Stimulated activated naive CD8-positive, alpha-beta T cell treated with anti-CD3 and anti-CD28 coated beads, Interleukin-15, Interleukin-2, amounts not matched to agents 100 U/mL and 50 U/mL, for 24 hours (primary cell): ENCODE data around the gene ZFP64.
"Not testable (repeated sequence)": the region's sequence is repeated elsewhere in the genome, so short reads cannot be mapped to it uniquely, and the experiment has no call there.

Source experiments
- ATAC-seq: fragments of 150-1000 bp; cut with Tn5 transposase; one replicate; pipeline ENCODE4 v1.10.0; 2021
- DNase-seq: peaks from one replicate; pipeline ENCODE4 v3.0.0; 2021

The ZFP64 gene

GRCh38 chr20:52154575-52154974 lies 37.0 kb downstream of the ZFP64 start:
- DNase-seq (no peak), ATAC-seq (no peak)

GRCh38 chr20:52153896-52154295 lies 37.7 kb downstream of the ZFP64 start:
- no peak for ATAC-seq
- DNase-seq = no peak

DNA sequence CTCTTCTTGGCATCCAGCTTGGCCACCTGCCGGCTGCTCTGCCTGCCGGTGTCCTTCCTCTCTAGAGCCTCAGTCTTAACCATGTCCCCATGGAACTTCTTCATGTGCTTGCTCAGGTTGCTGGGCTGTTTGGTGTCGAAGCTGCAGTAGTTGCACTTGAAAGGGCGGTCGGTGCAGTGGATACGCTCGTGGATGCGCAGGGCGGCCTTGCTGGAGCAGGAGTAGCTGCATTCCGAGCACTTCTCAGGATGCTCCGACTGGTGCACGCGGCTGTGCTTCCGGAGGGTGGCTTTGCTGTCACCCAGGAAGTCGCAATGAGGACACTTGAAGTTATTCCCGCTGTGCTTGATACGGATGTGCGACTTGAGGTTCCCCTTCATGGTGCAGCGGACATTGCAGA lies 38.7 kb downstream of the ZFP64 start:
- DNase-seq = no peak
- ATAC-seq = no peak

DNA sequence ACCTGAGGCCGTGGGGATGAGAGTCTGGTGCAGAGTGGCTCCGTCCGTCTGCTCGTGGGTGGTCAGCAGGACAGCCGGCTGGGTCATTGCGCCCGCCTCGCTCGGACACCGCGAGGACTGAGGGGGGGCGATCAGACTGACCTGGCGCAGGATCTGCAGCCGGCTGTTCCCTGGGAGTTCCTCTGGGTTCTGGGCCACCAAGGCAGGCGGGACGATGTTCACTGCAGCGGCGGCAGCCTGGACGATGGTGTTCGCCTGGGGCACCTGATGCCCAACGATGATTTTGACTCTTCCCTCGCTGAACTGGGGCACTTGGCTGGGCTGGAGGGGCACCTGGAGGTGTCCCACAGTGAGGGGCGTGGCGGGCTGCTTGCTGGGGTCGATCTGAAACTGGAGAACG lies 39.2 kb downstream of the ZFP64 start:
- ATAC-seq = no peak
- DNase-seq = no peak

DNA sequence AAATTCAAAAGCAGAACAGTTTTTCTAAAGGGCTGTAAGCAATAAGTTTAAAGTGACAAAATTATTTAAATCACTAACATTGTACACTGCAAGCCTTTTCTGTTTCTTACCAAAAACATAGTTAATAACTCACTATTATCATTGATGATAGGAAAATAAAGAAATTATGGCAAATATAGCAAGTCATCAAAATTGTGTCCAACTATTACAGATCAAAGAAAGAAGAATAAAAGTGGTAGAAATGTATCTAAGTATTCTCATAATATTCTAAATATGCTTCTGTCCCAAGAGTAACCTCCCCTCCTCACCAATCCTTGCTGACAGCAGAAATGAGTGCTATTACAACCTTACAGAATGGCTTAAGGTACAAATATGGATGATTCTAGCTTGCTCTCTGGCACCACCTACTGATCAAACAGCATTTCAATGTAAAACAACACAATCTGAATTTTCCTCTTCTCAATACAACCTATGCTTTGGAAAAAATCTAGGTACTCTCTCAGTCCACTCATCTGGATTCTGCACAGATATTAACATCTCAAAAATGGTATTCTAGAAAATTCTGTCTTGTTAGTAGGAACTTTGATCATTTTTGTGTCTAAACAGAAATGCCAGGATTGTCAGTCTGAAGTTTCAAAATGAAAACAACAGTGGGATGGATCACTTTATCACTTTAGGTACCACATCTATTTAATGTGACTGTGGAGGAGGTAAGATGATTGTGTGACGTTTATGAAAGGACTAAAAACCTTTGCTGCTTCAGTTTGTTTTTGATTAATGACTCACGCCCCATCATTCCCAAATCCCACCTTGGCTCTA lies 40.9 kb downstream of the ZFP64 start:
- ATAC-seq = no peak
- peak; percentile 21 for DNase-seq

DNA sequence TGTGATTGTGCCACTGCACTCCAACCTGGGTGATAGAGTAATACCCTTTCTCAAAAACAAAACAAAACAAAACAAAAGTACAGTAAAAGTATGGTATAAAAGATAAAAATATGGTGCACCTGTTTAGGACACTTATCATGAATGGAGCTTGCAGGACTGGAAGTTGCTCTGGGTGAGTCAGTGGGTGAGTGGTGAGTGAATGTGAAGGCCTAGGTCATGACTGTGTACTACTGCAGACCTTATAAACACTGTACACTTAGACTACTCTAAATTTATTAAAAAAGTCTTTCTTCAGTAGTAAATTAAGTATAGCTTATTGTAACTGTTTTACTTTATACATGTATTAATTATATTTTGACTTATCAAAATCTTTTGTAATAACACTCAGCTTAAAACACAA lies 46.0 kb downstream of the ZFP64 start:
- no peak for ATAC-seq
- no peak for DNase-seq

GRCh38 chr20:52143277-52143676 lies 48.3 kb downstream of the ZFP64 start:
- ATAC-seq (no peak), DNase-seq (no peak)

- no peak for DNase-seq
- no peak for ATAC-seq
Observed at GRCh38 chr20:52142757-52143156, 48.8 kb downstream of the ZFP64 start.

DNA sequence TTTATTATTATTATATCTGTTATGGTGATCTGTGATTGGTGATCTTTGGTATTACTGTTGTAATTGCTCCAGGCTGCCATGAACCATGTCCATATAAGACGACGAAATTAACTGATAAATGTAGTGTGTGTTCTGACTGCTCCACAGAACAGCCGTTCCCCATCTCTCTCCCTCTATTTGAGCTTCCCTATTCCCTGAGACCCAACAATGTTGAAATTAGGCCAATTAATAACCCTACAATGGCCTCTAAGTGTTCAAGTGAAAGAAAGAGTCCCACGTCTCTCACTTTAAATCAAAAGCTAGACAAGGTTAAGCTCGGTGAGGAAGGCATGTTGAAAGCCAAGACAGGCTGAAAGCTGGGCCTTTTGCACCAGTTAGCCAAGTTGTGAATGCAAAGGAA lies 51.6 kb downstream of the ZFP64 start:
- ATAC-seq (no peak), DNase-seq (no peak)

GRCh38 chr20:52137850-52138249 lies 53.7 kb downstream of the ZFP64 start:
- DNase-seq (no peak), ATAC-seq (no peak)

DNA sequence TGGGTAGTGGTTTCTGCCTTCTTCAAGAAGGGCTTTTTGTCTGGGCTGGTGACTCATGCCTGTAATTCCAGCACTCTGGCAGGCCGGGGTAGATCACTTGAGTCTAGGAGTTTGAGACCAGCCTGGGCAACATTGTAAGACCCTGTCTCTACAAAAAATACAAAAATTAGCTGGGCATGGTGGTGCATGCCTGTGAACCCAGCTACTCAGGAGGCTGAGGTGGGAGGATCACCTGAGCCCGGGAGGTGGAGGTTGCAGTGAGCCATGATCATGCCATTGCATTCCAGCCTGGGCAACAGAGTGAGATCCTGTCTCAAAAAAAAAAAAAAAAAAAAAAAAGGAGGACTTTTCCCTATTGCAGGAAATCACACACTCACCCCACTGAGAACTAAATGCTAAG lies 57.9 kb downstream of the ZFP64 start:
- not testable (repeated sequence) for DNase-seq, ATAC-seq

DNA sequence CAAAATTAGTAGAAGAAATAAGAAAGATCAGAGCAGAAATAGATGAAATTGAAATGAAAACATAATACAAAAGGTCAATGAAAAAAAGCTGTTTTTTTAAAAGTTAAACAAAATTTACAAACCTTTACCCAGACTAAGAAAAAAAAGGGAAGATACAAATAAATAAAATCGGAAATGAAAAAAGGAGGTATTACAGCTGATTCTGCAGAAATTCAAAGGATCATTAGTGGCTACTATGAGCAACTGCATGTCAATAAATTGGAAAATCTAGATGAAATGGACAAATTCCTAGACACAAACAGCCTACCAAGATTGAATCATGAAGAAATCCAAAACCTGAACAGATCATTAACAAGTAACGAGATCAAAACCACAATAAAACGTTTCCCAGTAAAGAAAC lies 59.2 kb downstream of the ZFP64 start:
- DNase-seq (no peak), ATAC-seq (no peak)

DNA sequence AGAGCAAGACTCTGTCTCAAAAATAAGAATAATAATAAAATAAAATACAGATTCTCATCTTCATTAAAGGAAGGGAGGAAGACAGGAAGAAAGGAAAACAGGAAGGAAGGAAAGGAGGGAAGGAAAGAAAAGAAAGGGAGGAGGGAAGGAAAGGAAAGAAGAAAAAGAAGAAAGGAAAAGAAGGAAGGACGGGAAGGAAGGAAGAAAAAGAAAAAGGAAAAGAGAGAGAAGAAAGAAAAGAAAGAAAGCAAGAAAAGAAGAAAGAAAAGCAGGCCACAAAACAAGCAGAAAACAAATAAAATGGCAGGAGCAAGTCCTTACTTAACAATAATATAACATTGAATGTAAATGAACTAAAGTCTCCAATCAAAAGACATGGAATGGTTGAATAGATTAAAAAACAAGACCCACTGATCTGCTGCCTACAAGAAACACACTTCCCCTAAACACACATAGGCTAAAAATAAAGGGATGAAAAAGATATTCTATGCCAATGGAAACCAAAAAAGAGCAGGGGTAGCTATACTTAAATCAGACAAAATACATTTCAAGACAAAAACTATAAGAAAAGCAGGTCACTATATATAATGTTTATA lies 60.4 kb downstream of the ZFP64 start:
- ATAC-seq (no peak), DNase-seq (no peak)

- DNase-seq = no peak
- ATAC-seq = no peak
Observed at GRCh38 chr20:52130406-52130805, 61.2 kb downstream of the ZFP64 start.

DNA sequence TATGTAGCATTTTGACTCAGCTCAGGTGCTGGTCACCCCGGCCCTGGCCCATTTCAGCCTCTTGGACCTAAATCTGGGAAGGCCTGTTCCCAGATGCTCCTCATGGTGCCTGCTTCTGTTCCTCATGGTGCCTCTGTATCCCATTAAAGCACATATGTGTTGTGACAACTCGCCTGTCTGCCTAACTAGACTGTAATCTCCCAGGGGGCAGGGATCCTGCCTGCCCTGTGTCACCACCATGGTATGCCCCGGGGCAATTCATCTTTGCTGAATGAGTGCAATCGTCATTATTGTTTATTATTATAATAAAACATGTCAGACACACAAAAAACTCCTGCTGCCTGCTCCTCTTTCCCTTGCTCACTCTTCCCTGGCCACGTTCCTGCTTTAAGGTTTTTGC lies 62.0 kb downstream of the ZFP64 start:
- DNase-seq = no peak

DNA sequence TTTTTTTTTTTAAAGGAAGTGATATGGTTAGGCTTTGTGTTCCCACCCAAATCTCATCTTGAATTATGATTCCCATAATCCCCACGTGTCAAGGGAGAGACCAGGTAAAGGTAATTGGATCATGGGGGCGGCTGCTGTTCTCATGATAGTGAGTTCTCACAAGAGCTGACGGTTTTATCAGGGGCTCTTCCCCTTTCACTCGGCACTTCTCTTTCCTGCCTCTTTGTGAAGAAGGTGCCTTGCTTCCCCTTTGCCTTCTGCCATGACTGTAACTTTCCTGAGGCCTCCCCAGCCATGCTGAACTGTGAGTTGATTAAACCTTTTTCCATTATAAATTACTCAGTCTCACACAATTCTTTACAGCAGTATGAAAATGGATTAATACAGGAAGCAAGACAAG lies 64.3 kb downstream of the ZFP64 start:
- no peak for ATAC-seq

More for the DNA sequence above, 62.0 kb downstream of the ZFP64 start:
- no peak for ATAC-seq

DNA sequence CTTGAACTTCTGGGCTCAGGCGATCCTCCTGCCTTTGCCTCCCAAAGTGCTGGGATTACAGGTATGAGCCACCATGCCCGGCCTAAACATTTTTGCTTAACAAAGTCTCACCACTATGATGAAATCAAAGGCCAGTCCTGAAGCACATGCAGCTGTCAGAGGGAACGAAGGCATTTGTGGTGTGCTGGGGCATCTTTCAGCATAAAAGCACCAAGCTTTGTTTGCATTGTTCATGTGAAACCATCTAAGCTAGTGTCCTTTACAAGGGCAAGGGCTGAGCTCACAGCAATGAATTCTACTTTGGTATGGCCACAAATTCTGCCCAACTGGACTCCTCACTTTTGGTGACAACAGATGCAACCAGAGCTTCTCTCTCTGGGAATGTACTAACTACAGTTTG lies 66.8 kb downstream of the ZFP64 start:
- DNase-seq = no peak
- ATAC-seq = no peak

More for the DNA sequence above, 64.3 kb downstream of the ZFP64 start:
- DNase-seq = no peak

DNA sequence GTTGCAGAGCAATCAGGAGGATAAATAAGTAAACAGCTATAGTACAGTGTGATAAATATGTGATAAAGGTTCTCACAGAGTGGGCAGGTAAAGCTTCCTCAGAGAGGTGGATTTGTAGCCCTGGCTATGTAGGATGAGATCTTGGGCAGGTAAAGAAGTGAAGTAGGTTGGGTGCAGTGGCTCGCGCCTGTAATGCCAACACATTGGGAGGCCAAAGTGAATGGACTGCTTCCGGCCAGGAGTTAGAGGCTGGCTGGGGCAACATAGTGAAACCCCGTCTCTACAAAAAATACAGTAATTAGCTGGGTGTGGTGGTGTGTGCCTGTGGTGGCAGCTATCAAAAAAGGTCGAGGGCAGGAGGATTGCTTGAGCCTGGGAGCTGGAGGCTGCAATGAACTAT lies 72.9 kb downstream of the ZFP64 start:
- no peak for DNase-seq
- no peak for ATAC-seq

DNA sequence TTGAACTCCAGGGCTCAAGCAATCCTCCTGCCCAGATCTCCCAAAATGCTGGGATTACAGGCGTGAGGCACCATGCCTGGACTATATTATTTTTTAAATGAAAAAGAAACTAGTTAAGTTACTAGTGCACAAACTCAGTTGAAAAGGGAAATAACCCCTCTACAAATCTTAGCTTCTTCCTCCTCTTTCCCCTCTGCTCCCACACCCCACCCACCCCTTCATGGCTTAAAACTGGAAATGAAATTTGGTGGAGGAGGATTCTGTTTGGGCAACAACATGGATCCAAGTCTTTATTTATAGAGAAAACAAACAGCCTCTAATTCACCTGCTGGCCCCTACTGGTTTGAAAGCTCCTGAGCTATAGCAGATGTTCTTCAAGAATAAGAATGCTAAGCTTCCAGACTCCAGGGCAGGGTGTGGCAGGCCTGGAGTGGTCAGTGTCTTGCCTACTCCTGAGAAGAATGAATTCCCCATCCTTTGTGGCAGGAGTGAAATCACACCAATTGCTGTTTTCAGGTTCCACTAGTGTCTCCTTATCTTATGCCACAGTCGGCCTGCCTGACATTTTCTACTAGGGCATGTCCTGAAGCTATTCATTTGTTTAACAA lies 73.5 kb downstream of the ZFP64 start:
- no peak for ATAC-seq
- DNase-seq = no peak

GRCh38 chr20:52110456-52110855 lies 81.1 kb downstream of the ZFP64 start:
- no peak for DNase-seq
- no peak for ATAC-seq

DNA sequence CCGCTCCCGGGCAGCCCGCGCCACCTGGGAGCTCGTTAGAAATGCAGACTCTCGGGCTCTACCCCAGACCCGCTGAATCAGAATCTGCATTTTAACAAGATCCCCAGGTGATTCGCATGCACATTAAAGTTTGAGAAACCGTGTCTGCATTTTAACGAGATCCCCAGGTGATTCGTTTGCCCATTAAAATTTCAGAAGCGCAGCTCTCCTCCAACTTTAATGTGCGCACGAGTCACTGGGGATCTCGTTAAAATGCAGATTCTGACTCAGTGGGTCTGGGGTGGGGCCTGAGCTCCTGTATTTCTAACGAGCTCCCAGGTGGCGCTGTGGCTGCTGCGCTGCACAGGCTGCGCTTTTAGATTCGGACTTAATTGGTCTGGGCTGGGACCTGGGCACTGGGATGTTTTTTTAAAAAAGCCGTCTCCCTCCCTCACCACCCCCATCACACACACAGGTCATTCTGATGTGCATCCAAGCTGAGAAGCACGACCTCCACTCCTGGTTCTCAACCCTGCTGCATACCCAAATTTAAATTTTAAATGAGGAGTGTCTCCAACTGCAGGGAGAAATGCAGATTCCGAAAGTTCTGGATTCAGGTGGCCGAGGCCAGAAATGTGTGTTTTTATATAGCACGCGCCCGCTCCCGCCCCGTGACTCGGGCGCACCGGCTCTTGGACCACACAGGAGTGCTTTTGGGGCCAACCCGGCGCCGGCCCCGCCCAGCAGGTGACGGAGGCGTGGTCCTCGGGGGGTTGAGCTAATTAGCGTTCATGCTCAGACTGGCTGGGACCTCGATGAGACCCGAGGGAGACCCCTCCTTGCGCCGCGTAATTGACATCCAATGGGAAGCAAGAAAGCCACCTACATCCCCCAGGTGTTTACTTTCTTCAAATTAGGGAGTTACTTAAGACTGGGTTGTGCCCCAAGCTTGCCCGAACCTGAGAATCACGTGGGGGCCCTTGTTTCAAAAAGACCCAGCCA lies 85.8 kb downstream of the ZFP64 start:
- peak; percentile 60 for DNase-seq
- ATAC-seq = peak; percentile 73
